IPS-NIHi7 (cell line): ENCODE measurements around the gene DXO.
"Not testable (repeated sequence)": the region's sequence is repeated elsewhere in the genome, so short reads cannot be mapped to it uniquely, and the experiment has no call there.

Source experiments
- DNase-seq: peaks from one replicate; pipeline ENCODE4 v3.0.0; 2012; ENCODE audit warnings: mixed read lengths; ENCODE audit errors: extremely low spot score

DXO gene

GRCh38 chr6:31980195-31980876, 8.4 kb upstream of the DXO start:
- DNase-seq: not testable (repeated sequence)

GRCh38 chr6:31979238-31979898, 7.4 kb upstream of the DXO start:
- no peak for DNase-seq

GRCh38 chr6:31978831-31979230, 6.9 kb upstream of the DXO start:
- no peak for DNase-seq

- DNase-seq: no peak
These were observed 6.0 kb upstream of the DXO start for GRCh38 chr6:31977816-31978431.

- not testable (repeated sequence) for DNase-seq
These were observed 4.1 kb upstream of the DXO start for GRCh38 chr6:31976065-31976464.

GRCh38 chr6:31972709-31973350, 892 bp upstream of the DXO start:
- DNase-seq: no peak

- DNase-seq: no peak
These were observed 502 bp downstream of the DXO start for GRCh38 chr6:31971279-31971992.

GRCh38 chr6:31970604-31971271, 1.2 kb downstream of the DXO start:
- DNase-seq: no peak

GRCh38 chr6:31969712-31970603, 2.0 kb downstream of the DXO start:
- DNase-seq: no peak

GRCh38 chr6:31968791-31969711, 2.9 kb downstream of the DXO start:
- no peak for DNase-seq

- DNase-seq: no peak
These were observed 3.6 kb downstream of the DXO start for GRCh38 chr6:31968326-31968725.

- no peak for DNase-seq
These were observed 4.0 kb downstream of the DXO start for GRCh38 chr6:31967926-31968320.

- DNase-seq: no peak
These were observed 4.7 kb downstream of the DXO start for GRCh38 chr6:31966997-31967925.

- no peak for DNase-seq
These were observed 5.4 kb downstream of the DXO start for GRCh38 chr6:31966506-31966905.

GRCh38 chr6:31965700-31966099, 6.2 kb downstream of the DXO start:
- DNase-seq: no peak

GRCh38 chr6:31963921-31964320, 8.0 kb downstream of the DXO start:
- DNase-seq: no peak

- no peak for DNase-seq
These were observed 10.3 kb downstream of the DXO start for GRCh38 chr6:31961616-31962015.
